Right cardiac atrium (tissue), 5 donors: ENCODE results near the gene DCAF15. TPM values are rescaled to one million over a fixed set of nuclear protein-coding genes. Genes with fewer than 3 reads are reported as not detected.
A peak's percentile ranks its signal among the peaks of the same experiment; 100 is the strongest.
"Not testable (repeated sequence)": the region's sequence is repeated elsewhere in the genome, so short reads cannot be mapped to it uniquely, and the experiment has no call there.

ENCODE experiments used
- ATAC-seq, 2 donors: fragments of 200-7000 bp; cut with Tn5 transposase; one replicate each; pipeline versions ENCODE4 v1.8.0 to v1.9.1; 2020; ENCODE audit warnings: moderate library complexity in 2 of 2, mild to moderate bottlenecking in 1 of 2
- DNase-seq, 3 donors: peaks; one replicate each; pipeline ENCODE4 v3.0.0-alpha.2; 2020
- H3K27ac ChIP-seq: one replicate; pipeline ENCODE4 v1.5.1; 2013; ENCODE audit warnings: mild to moderate bottlenecking, low read length, control low read depth, moderate library complexity
- H3K27me3 ChIP-seq: one replicate; pipeline ENCODE4 v1.6.1; 2013; ENCODE audit not compliant: control insufficient read depth, insufficient read depth
- H3K4me1 ChIP-seq: one replicate; pipeline ENCODE4 v1.6.1; 2013; ENCODE audit warnings: low read length; ENCODE audit not compliant: control insufficient read depth, insufficient read depth
- H3K4me3 ChIP-seq: one replicate; pipeline ENCODE4 v1.5.1; 2013; ENCODE audit warnings: low read length, control low read depth
- H3K9me3 ChIP-seq: one replicate; pipeline ENCODE4 v1.6.1; 2013; ENCODE audit warnings: low read length; ENCODE audit not compliant: control insufficient read depth
- WGBS: extraction: QIAGEN DNeasy Blood & Tissue Kit; methylation state at CpG from one replicate; pipeline ENCODE4 v1.1.7; 2013; 5-methylcytosine and 5-hydroxymethylcytosine counted together
- intact Hi-C, 4 donors: fragments of 100-400 bp; cut with DNase I; formaldehyde crosslinking; loops; one replicate each; pipeline versions ENCODE4 v1.11.0 to v1.14.0; 2022 to 2023
- polyA plus RNA-seq: library from polyadenylated mRNA; stranded (reverse); fragments of 200-250 nt; gene quantifications from one replicate; pipeline ENCODE4 v1.2.3, GENCODE V29; 2013
- total RNA-seq, 4 donors: library from RNA; stranded (reverse); fragmentation: NEBNext Ultra II Directional; extraction: Animal tissue kit (Norgen Biotek cat#: 25700); gene quantifications; one replicate each; pipeline ENCODE4 v1.2.1, GENCODE V29; 2021
- donor health status: healthy with polysubstance abuse.
- donor health status: DM: no; HTN: yes; CAD: no.
- donor health status: DM: no; HTN: no; CAD: no.
- donor health status: DM: no; HTN: yes; CAD: no; lungs with severe emphysema.
- donor health status: DM: yes; HTN: yes; CAD: no.

Gene DCAF15
- total and polyA plus RNA-seq, 5 donors: 20.3 to 24.1 (median 21.5) TPM

DNA sequence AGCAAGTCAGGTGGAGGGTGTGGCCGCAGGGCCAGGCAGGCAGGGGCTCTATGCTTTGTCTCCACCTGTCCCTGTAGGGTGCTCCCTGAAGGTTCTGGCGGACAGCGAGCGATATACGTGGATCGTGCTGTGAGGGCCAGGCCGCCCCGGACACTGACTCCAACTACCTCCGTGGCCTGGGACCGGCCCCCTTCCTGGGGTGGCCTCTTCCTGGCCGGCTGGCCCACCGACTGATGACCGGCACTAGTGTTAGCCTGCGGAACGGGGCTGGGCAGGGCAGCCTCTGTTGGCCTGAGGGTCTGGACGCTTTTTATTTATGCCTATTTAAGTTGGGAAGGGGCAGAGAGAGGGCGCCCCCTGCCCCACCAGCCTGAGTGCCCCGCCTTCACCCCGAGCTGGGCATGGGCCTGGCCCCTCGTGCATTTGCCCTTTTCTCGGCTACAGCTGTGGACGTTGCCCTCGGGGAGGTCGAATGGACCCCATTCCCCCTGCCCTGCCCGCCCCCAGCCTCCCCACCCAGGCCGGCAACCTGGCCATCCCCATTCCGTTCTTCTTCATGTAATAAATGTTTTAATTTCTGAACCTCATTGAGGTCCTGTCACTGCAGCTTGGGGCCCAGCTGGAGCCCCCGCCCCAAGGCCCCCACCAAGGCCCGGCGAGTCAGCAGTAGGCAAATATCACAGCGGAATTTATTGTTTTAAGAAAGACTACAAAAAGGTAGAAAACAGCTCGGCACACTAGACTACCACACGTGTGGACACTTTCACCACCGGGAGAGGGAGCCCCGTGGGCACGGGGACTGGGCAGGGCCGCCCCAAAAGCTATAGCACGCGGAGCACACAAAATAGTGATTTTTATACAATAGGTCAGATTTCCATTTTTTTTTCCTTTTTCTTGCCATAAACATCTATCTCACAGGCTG lies 8.8 kb downstream of the DCAF15 start:
- WGBS: 92% methylated on average over 39 of the region's 39 CpGs
- intact Hi-C loops: no loop called here

DNA sequence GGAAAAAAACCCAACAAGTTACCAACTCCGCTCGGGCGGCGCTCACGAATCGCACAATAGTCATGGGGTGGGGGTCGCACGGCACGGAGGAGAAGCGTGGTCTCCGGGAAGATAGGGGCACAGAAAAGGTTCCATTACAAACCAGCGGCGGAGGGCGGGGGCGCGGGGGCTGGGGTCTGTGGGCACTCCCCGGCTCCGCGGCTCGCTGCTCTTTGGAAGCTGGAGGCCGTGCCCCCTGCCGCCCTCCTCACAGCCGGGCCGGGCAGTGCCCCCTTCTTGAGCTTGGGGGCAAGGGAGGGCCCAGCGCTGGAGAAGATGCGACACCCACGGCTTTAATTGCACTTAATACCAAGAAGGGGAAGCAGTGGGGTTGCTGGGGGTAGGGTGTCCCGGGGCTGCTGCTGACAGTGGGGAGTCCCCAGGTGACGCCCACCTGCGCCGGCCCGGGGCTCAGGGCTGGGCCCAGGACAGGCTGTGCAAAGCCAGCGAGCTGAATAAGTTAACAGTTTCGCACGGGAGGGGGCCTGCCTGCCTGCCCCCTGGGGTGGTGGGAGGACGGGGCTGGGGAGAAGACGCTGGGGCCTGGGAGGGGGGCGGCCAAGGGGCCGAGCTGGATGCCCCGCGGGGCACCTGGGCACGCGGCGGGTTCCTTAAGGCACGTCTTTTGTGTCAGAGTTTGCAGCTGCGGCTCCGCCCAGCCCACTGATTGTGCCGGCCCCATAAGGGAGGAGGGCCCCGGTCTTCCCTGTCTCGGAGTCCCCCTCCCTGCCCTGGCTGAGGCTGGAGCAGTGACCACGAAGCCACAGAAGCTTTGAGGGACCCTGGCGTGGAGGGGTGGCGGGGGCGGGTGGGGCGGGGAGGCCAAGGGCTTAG lies 9.8 kb downstream of the DCAF15 start:
- no peak overlapping the region for H3K27ac ChIP-seq
- 63% methylated on average over 55 of the region's 55 CpGs for WGBS
- intact Hi-C loops: no loop called here
- H3K4me1 ChIP-seq: no peaks in the 10 kb centered on the region
- DNase-seq: peak; percentile 45 to 79 (median 77)
- no peaks in the 10 kb centered on the region for H3K27me3 ChIP-seq
- H3K4me3 ChIP-seq: no peak overlapping the region
- ATAC-seq: peak; percentile 18 to 41
- H3K9me3 ChIP-seq: no peaks in the 10 kb centered on the region

More for the DNA sequence above, 8.8 kb downstream of the DCAF15 start:
- Histone ChIP-seq H3K9me3 (no peaks in the 10 kb centered on the region), H3K27me3 (no peaks in the 10 kb centered on the region), H3K4me3 (no peak overlapping the region), H3K4me1 (no peaks in the 10 kb centered on the region), H3K27ac (no peak overlapping the region)
- ATAC-seq: no peak
- no peak for DNase-seq

DNA sequence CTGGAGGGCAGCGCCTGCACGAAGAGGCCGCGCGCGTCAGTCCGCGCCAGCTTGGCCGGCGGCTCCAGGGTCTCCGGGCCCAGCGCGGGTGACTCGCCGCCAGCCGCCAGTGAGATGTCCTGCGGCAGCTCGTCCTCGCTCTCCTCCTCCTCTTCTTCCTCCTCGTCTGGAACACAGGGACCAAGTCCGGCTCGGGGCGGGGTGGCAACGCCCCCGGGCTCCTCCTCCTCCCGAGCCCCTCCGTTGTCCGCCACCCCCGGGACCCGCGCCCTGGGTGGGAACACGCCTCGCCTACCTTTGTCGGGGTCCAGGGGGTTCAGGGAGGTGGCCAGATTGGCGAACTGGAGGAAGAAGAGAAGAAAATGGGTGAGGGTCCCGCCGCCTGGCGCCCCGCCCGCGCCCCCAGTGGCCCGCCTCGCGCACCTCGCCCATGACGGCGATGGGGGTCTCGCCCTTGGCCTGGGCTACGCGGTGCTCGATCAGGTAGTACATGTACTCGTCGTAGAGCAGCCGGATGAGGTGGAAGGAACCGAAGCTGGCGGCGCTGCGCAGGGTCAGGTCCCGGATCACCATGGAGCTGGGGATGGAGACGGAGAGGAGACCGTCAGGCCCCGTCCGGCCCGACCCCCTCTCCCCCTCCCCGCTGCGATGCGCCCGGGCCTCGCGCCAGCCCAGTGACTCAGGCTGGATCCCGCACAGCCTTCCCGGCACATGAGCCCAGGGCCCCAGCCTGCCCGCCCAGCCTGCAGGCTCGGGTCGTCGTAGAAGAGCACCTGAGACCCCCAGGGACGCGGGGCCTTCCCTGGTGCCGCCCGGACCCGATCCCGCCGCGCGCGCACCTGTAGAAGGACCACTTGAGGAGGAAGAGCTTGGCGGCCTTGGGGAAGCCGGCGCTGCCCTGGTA lies 10.6 kb downstream of the DCAF15 start:
- intact Hi-C loops: no loop called here
- no peaks in the 10 kb centered on the region for H3K9me3 ChIP-seq
- H3K27ac ChIP-seq: no peak overlapping the region
- no peak overlapping the region for H3K4me3 ChIP-seq
- no peaks in the 10 kb centered on the region for H3K27me3 ChIP-seq
- WGBS: 62% methylated on average over 89 of the region's 89 CpGs
- H3K4me1 ChIP-seq: no peaks in the 10 kb centered on the region
- peak; percentile 20 to 27 for ATAC-seq
- DNase-seq: peak; percentile 43 to 81 (median 77)

DNA sequence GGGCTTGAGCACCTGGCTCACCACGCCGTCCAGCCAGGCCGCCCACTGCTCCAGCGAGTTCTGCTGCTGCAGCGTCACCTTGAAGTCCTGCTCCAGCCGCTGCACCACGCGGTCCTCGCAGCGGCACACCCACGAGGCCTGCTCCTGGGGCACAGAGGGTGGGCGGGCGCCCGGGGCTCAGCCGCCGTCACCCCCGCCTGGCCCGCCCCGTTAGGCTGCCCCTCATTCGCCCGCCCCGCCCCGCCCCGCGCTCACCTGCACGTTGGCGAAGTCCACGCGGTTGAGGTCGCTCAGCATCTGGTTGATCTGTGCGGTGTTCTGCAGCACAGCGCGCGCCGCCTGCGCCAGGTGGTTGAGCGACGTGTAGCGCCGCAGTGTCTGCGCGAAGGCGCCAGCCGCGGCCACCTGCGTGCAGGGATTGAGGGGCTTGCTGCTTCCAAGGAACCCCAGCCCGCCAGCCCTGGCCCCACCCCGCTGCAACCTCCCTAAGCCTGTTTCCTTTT lies 11.3 kb downstream of the DCAF15 start:
- Histone ChIP-seq H3K4me3 (no peak overlapping the region), H3K27ac (no peak overlapping the region), H3K27me3 (no peaks in the 10 kb centered on the region), H3K4me1 (no peaks in the 10 kb centered on the region), H3K9me3 (no peaks in the 10 kb centered on the region)
- ATAC-seq (no peak), DNase-seq (peak in 1 of 3 donors; percentile 62)
- WGBS: 92% methylated on average over 48 of the region's 48 CpGs
- intact Hi-C loops: no loop called here

DNA sequence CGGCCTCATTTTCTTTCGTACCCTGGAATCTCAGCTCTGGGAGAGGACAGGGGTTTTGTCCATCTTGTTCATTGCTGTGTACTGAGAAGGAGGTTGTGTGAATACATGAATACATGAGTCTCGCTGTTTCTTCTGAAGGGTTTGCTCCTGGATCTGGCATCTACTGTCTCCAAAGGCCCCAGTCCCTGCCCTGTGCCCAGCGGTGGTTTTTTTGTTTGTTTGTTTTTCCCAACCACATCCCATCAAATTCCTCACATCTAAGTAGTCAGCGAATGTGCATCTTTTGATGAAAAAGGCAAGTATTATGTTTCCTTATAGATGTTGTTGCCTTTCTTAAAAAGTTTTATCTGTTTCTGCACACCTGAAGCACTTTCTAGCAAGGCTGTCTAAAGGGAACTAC lies 12.5 kb downstream of the DCAF15 start:
- Histone ChIP-seq H3K4me3 (no peak overlapping the region), H3K4me1 (no peaks in the 10 kb centered on the region), H3K27me3 (no peaks in the 10 kb centered on the region), H3K9me3 (no peaks in the 10 kb centered on the region), H3K27ac (no peak overlapping the region)
- ATAC-seq: no peak
- intact Hi-C loops: no loop called here
- WGBS: 91% methylated on average over 5 of the region's 5 CpGs
- no peak for DNase-seq

DNA sequence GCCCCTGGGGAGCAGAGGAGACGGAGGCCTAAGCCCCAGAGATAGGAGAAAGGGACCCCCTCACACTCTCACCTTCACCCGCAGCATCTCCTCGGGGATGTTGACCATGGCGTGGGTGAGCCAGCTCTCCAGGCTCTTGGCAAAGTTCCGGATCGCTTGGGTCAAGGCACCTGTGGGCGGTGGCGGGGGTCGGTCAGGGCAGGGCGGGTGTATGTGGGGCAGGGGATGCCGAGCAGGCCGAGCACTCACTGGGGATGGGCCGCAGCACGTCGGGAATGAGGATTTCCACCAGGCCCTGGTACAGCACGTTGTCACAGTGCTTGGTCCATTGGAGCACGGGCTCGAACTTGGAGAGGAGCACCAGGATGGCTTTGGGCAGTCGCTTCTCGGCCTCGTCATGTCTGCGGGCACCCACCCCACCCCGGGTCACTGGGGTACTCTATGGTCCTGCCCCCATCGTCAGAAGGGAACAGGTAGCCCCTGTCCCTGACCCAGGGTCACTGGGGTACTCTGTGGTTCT lies 13.1 kb downstream of the DCAF15 start:
- H3K9me3 ChIP-seq: no peaks in the 10 kb centered on the region
- ATAC-seq: no peak
- peak in 1 of 3 donors; percentile 44 for DNase-seq
- 89% methylated on average over 24 of the region's 24 CpGs for WGBS
- H3K27me3 ChIP-seq: no peaks in the 10 kb centered on the region
- intact Hi-C loops: no loop called here
- H3K4me3 ChIP-seq: no peak overlapping the region
- H3K27ac ChIP-seq: no peak overlapping the region
- no peaks in the 10 kb centered on the region for H3K4me1 ChIP-seq

DNA sequence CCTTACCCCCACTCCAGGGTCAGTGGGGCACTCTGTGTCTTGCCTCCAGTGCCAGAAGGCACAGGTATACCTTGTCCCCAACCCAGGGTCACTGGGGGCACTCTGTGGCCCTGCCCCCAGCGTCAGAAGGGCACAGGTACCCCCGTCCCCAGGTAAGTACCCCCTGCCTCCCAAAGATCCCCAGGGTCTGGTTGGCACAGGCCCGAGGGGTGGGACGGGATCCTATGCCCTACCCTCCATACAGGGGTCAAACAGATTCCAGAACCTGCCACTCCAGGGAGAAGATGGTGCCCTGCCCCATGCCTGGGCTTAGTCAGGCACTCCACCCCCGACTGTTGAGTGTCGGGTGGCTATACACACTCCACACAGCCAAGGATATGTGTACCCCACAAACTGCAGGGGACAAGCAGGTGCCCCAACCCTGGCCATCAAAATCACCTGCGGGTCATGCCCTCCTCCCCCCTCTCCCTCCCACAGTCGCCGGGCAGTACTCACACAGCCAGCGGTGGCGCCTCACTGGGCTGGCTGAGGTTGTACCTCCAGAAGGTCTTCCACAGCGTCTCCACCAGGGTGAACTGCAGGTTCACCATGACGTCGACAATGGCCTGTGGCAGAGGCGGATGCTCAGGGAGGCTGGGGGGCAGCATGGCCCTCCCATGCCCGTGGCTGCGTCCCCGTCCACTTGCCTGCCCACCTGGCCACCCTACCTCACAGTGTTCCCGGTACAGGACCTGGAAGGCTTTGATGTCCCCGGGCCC lies 13.8 kb downstream of the DCAF15 start:
- Histone ChIP-seq H3K4me1 (no peaks in the 10 kb centered on the region), H3K4me3 (no peak overlapping the region), H3K27ac (no peak overlapping the region), H3K27me3 (no peaks in the 10 kb centered on the region), H3K9me3 (no peaks in the 10 kb centered on the region)
- no peak for ATAC-seq
- WGBS: 94% methylated on average over 20 of the region's 20 CpGs
- DNase-seq: peak in 1 of 3 donors; percentile 41
- intact Hi-C loops: no loop called here

DNA sequence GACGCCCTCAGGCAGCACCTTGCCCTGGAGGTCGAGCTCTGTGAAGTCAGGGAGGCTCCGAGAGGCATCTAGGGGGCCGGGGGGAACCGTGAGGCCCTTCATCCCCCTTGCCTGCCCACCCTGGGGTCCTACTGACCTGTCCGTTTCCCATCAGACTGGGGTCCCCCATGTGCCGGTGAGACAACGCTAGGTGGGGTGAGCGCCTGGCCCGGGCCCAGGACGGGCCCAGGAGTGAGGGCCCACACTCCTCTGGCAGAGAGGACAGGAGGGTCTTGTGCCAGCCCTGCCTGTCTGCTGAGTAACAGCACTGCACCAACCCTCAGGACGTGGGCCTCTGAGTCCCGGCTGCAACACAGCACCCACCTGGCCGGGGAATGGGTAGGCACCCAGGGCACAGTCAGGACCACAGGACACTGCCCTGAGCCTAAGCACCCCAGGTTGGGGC lies 14.4 kb downstream of the DCAF15 start:
- DNase-seq: peak in 1 of 3 donors; percentile 26
- Histone ChIP-seq H3K27me3 (no peaks in the 10 kb centered on the region), H3K9me3 (no peaks in the 10 kb centered on the region), H3K4me1 (no peaks in the 10 kb centered on the region), H3K27ac (no peak overlapping the region), H3K4me3 (no peak overlapping the region)
- 95% methylated on average over 14 of the region's 14 CpGs for WGBS
- intact Hi-C loops: no loop called here
- ATAC-seq: no peak

DNA sequence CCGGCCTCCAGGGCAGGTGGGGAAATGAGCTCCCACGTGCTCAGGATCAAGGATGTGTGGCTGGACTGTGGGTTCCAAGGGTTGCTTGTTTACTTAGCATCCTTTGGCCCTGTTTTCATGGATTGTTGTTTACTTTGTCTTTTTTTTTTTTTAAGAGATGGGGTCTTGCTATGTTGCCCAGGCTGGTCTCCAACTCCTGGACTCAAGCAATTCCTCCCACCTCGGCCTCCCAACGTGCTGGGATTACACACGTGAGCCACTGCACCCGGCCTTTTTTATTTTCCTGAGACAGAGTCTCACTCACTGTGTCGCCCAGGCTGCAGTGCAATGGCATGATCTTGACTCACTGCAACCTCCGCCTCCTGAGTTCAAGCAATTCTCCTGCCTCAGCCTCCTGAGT lies 14.9 kb downstream of the DCAF15 start:
- intact Hi-C loops, H3K27me3 ChIP-seq, DNase-seq, H3K27ac ChIP-seq, H3K4me3 ChIP-seq, ATAC-seq, H3K4me1 ChIP-seq, H3K9me3 ChIP-seq: not testable (repeated sequence)
- 98% methylated on average over 8 of the region's 8 CpGs for WGBS
